ENCODE results near the gene EPHA1.

The EPHA1 gene

GRCh38 chr7:143408686-143409561, at the start of gene EPHA1:
Gene EPHA1, minus strand, starts transcription at chr7:143408856. Its CDS starts 51 bp downstream, at chr7:143408805.
- peak; percentile 34 for DNase-seq (ENCODE audit: low read depth)

DNA sequence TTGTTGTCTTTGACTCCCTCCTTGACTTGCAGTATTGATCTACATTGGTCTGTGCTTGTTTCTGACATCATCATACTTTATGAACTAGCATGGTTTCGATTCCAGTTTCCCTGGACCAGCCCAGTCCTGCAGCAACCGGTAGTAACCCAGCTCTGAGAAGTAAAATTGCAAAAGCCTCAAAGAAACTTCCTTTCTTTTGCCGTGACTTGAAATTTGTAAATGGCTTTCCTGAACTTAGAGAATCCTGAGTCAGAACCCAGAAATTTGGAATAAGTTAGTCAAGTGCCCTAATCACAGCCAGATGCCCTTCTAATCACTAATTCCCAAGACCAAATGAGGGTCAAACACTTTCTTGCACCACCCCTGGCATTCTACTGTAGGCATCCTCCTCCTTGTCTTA, 49.6 kb upstream of the EPHA1 start:
- DNase-seq (ENCODE audit: low read depth): no peak

DNA sequence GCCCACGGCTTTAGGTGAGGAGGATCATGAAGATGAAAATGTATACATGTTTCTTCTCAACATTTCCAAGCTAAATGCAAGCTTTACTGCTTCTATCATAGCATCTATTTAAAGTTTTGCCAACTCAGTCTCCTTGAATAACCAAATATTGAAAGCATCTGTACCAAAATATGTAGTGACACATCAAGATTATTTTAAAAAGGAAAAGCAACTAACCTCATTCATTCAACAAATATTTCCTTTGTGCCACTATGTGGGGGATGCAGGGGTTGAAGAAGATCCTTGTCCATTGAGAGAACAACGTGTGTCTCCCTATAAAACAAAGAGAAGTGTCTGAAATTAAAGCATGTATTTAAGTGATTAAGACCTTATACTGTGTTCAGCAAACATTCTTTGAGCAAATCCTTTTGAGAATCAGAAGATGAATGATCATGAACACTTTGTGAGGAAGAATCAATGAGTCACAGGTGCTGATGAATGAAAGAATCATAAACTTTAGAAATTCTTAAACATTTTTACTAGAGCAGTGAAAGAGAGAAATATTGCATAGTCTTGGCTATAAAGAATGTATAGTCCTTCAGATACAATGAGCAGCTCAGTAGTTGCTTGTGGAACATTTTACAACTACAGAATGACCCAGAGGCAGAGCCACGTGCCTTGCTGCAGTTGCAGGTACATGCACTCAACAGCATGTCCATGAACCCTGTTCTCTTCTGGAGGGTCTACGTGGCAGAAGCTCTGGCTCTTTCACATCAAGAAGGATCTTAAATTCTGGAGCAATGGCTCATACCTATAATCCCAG, 48.5 kb upstream of the EPHA1 start:
- DNase-seq (ENCODE audit: low read depth): no peak

DNA sequence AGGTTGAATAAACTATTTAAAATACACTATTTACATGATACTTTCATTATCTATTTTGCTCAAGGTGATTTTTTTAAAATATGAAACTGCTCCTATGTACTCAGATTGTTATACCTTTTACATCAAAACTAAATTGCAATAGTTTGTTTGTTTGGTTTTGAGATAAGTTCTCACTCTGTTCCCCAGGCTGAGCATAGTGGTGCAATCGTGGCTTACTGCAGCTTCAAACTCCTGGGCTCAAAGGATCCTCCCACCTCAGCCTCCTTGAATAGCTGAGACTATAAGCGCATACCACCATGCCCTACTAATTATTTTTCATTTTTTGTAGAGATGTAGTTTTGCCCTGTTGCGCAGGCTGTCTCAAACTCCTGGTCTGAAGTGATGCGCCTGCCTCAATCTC, 47.3 kb upstream of the EPHA1 start:
- no peak for DNase-seq (ENCODE audit: low read depth)

GRCh38 chr7:143455491-143455890, 46.8 kb upstream of the EPHA1 start:
- no peak for DNase-seq (ENCODE audit: low read depth)

- DNase-seq (ENCODE audit: low read depth): no peak
Measured at GRCh38 chr7:143454091-143454680, 45.5 kb upstream of the EPHA1 start.

DNA sequence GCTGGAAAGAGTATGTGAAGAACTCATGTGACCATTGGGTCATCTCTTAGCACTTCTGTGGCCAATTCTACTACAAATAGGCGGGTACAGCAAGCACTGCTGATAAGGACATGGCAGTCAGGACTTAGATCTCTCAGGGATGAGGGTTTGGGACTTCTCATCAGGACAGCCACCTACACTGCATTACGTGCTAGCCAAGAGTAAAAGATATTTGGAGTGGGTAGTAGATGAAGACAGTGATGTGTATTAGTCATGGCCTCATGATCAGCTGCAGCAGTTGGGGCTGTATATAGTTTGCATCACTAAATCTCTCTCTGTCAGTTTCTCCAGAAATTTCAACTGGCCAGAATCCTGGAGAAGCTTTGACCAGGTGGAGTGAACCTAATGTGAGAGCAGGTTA, 43.8 kb upstream of the EPHA1 start:
- DNase-seq (ENCODE audit: low read depth): no peak

- no peak for DNase-seq (ENCODE audit: low read depth)
Measured at GRCh38 chr7:143451746-143452145, 43.1 kb upstream of the EPHA1 start.

GRCh38 chr7:143451122-143451521, 42.5 kb upstream of the EPHA1 start:
- no peak for DNase-seq (ENCODE audit: low read depth)

GRCh38 chr7:143449793-143450192, 41.1 kb upstream of the EPHA1 start:
- no peak for DNase-seq (ENCODE audit: low read depth)

- DNase-seq (ENCODE audit: low read depth): no peak
Measured at GRCh38 chr7:143448429-143448828, 39.8 kb upstream of the EPHA1 start.

DNA sequence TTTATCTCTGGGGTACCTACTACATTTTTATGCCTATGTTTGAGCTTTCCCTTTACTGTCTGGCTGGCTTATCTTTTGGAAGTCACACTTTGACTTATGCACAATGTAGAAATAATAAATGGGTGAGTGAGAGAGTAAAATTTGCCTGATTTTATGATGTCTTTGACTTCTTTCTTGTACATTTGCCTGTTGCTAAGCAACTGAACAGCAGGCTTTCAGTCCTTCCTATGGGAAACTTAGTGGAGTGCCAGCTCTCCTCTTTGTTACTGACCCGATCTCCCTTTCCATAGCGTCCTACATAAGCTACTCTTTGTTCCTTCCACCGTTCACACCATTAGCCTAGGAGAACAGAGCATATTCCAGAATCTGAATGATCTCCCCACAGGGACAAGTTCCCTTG, 38.8 kb upstream of the EPHA1 start:
- no peak for DNase-seq (ENCODE audit: low read depth)

GRCh38 chr7:143444785-143445184, 36.1 kb upstream of the EPHA1 start:
- no peak for DNase-seq (ENCODE audit: low read depth)

- no peak for DNase-seq (ENCODE audit: low read depth)
Measured at GRCh38 chr7:143444063-143444782, 35.6 kb upstream of the EPHA1 start.

GRCh38 chr7:143443153-143443552, 34.5 kb upstream of the EPHA1 start, which contains the start of gene TAS2R60:
Gene TAS2R60, plus strand, starts transcription at chr7:143443453. Its CDS starts 0 bp downstream, at chr7:143443453.
- no peak for DNase-seq (ENCODE audit: low read depth)

DNA sequence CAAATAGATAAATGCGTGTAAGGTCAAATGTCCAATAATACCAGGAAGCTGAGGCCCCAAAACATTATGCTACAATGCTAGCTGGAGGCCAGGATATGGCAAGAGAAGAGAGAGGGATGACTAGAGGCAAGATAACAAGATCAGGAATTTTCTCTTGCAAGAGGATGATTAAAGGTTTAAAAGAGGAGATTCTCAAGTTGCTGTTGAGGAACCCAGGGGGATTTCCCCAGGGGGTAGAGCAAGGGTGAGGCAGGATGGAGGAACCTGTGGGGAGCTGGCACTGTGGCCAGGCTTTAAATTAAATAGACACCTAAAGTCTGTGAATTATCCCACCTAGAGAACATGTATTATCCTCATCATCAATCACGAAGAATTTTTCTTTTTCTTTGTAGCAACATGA, 31.2 kb upstream of the EPHA1 start:
- no peak for DNase-seq (ENCODE audit: low read depth)

- DNase-seq (ENCODE audit: low read depth): no peak
Measured at GRCh38 chr7:143437578-143437977, 28.9 kb upstream of the EPHA1 start.

DNA sequence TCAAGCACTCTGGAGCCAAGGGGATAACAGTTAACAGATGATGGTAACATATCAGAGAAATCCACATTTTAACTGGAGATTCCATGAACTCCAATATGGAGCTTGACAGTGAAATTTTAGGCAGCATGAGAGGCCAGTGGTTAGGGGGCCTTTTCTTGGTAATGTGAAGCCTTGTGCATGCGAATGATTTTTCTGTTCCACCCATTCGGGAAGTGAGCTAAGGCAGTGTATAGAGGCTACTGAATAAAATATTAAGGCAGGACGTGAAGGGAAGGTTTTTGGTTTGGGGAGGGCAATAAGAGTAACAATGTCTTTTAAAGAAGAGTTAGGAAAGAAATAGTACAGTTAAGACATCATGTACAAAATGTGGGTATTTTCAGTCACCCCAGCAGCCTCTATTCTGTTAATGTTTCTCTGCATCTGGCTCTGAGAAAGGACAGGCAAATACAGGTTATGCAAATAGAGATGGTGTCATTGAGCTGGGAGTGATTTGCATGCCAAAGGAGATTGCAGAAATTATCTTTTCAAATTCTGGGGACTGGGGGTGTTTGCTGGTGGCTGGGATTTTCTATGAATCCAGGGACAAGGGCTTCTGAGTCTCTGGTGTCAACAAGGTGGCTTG, 27.8 kb upstream of the EPHA1 start:
- no peak for DNase-seq (ENCODE audit: low read depth)

DNA sequence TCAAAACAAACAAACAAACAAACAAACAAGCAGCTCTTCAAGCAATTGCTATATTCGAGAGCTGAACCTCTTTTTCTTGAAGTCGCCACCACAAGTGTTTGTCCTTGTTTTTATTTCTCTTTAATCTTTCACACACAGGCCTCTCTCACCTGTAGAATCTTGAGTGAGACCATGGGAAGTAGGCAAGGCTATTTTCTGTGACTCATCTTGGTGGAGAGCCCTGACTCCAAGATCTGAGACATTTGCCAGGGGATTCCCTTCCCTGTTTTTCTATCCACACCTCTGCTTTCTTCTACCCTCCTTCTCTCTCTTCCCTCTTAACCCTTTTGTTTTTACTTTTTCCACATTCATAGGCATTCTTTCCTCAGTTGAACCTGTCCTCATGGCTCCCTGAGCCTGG, 26.6 kb upstream of the EPHA1 start:
- no peak for DNase-seq (ENCODE audit: low read depth)

- no peak for DNase-seq (ENCODE audit: low read depth)
Measured at GRCh38 chr7:143434660-143435059, 26.0 kb upstream of the EPHA1 start.

DNA sequence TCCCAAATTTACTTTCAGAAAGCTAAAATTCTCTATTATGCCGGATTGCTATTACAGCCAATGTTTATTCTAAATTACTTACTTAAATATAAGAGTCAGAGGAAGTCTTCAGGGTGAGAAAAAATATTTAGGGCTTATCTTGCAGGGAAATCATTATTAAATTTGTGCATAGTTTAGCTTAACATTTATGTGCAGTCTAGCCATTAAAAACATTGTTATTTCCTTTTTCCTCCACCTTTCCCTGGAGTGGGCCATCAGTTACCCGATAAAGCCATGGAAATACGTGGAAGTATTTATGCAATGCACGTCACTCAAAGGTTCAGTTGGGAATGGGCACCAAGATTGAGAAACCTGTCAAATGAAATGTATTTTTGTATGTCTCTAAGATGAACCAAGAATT, 25.1 kb upstream of the EPHA1 start:
- no peak for DNase-seq (ENCODE audit: low read depth)

DNA sequence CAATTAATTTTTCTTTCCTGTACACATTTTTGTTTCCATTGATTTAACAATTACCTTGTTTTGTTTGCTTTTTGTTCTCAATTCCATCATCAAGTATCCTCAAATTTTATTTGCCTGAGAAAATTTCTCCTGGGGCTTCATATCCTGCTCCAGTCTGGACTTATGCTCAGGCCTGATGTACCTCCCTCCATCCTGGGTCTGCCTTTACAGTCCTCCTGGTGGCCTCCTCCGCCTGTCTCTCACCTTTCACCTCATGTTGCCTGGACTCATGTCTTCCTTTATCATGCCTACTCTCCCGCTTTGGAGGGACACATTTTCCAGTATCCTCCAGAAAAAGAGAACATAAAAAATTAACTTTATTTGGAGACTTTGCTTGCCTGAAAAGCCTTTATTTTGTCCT, 22.5 kb upstream of the EPHA1 start:
- no peak for DNase-seq (ENCODE audit: low read depth)
